Endothelial cell of umbilical vein (primary cell): ENCODE data around the gene SYTL3. TPM values are rescaled to one million over a fixed set of nuclear protein-coding genes. Genes with fewer than 3 reads are reported as not detected.

Experiments used
- BruUV-seq: library from RNA; stranded (reverse); fragments of 400-500 nt; replicated peaks from 2 replicates; lab custom pipeline; 2021; lab: Mats Ljungman, UMichigan
- CTCF ChIA-PET: fragments of 300-600, 350-600 bp; sonication (Branson Sonifier 250); formaldehyde crosslinking; loops from one replicate; lab custom pipeline; 2021; ENCODE audit warnings: antibody characterized with exemption, inconsistent platforms; lab: Charles Lee
- POLR2A ChIA-PET: fragments of 300-600, 350-600 bp; sonication (Branson Sonifier 250); formaldehyde crosslinking; loops from one replicate; lab custom pipeline; 2021; ENCODE audit warnings: antibody characterized with exemption, inconsistent platforms; lab: Charles Lee
- DNase-seq: peaks from one replicate; pipeline ENCODE4 v3.0.0-alpha.2; 2011; ENCODE audit warnings: low read depth, low spot score
- FAIRE-seq: peaks from 2 replicates; lab custom pipeline; 2011; peaks lifted over from hg19 to GRCh38; lab: Jason Lieb, UNC
- H2AFZ ChIP-seq: 2 replicates; pipeline ENCODE4 v1.6.0; 2012; ENCODE audit warnings: low read depth, low read length, control low read depth, inconsistent platforms
- H3K27ac ChIP-seq: 2 replicates; pipeline ENCODE4 v1.5.1; 2011; ENCODE audit warnings: low read depth, mild to moderate bottlenecking, control low read depth, low read length, moderate library complexity; ENCODE audit not compliant: insufficient read depth
- H3K27me3 ChIP-seq, 2 experiments: 2 replicates each; pipeline versions ENCODE4 v1.6.0 to v1.6.1; 2011; ENCODE audit warnings: low read length in 2 of 2, mixed read lengths in 1 of 2; ENCODE audit not compliant: control insufficient read depth in 2 of 2, insufficient read depth in 2 of 2
- H3K36me3 ChIP-seq, 2 experiments: 2 replicates in 1 of 2; 3 replicates in 1 of 2; pipeline ENCODE4 v1.5.1; 2011; ENCODE audit warnings: low read length in 2 of 2, mild to moderate bottlenecking in 1 of 2, moderate library complexity in 1 of 2; ENCODE audit not compliant: control insufficient read depth in 2 of 2, insufficient read depth in 2 of 2; ENCODE audit errors: extremely low read depth in 1 of 2
- H3K4me1 ChIP-seq: 3 replicates; pipeline ENCODE4 v1.5.1; 2011; ENCODE audit warnings: mild to moderate bottlenecking, low read length; ENCODE audit not compliant: control insufficient read depth, insufficient read depth; ENCODE audit errors: extremely low read depth
- H3K4me2 ChIP-seq: 2 replicates; pipeline ENCODE4 v1.6.1; 2011; ENCODE audit warnings: low read length, control low read depth, mixed read lengths; ENCODE audit not compliant: insufficient read depth
- H3K4me3 ChIP-seq, 3 experiments: fragments of 200-600 bp in 1 of 3; sonication (generic), shearing (Covaris generic) in 1 of 3; replicated peaks in 1 of 3; 2 replicates each; pipeline ENCODE4 v1.5.1; 2011 to 2016; ENCODE audit warnings: control low read depth in 3 of 3, low read length in 3 of 3, mild to moderate bottlenecking in 2 of 3, inconsistent platforms in 1 of 3, low read depth in 1 of 3, moderate library complexity in 1 of 3; ENCODE audit not compliant: insufficient read depth in 1 of 3
- H3K79me2 ChIP-seq: 2 replicates; pipeline ENCODE4 v1.6.0; 2012; ENCODE audit warnings: low read length, inconsistent platforms; ENCODE audit not compliant: control insufficient read depth, insufficient read depth
- H3K9ac ChIP-seq: replicated peaks from 2 replicates; pipeline ENCODE3; 2011; ENCODE audit warnings: low read length, control low read depth; ENCODE audit not compliant: insufficient read depth; ENCODE audit errors: extremely low read depth
- H3K9me1 ChIP-seq: replicated peaks from 3 replicates; pipeline ENCODE4 v1.6.0; 2011; ENCODE audit warnings: mild to moderate bottlenecking, low read length; ENCODE audit not compliant: control insufficient read depth, insufficient read depth; ENCODE audit errors: extremely low read depth
- H3K9me3 ChIP-seq: replicated peaks from 2 replicates; pipeline ENCODE4 v1.5.1; 2012; ENCODE audit warnings: low read length, inconsistent platforms; ENCODE audit not compliant: control insufficient read depth, insufficient read depth
- H4K20me1 ChIP-seq: replicated peaks from 2 replicates; pipeline ENCODE3; 2011; ENCODE audit warnings: mild to moderate bottlenecking, low read length; ENCODE audit not compliant: control insufficient read depth, insufficient read depth; ENCODE audit errors: extremely low read depth
- EZH2 ChIP-seq: IDR thresholded peaks from 2 replicates; pipeline ENCODE4 v1.6.1; 2012; ENCODE audit warnings: borderline replicate concordance, low read depth, mild to moderate bottlenecking, moderate library complexity, low read length, inconsistent platforms; ENCODE audit not compliant: severe bottlenecking
- FOS ChIP-seq: IDR thresholded peaks from 2 replicates; pipeline ENCODE4 v1.6.1; 2011; ENCODE audit warnings: mild to moderate bottlenecking, low read length, moderate library complexity, borderline replicate concordance; ENCODE audit not compliant: insufficient read depth
- GATA2 ChIP-seq: IDR thresholded peaks from 2 replicates; pipeline ENCODE4 v1.7.0; 2011; ENCODE audit warnings: low read depth, mild to moderate bottlenecking, moderate library complexity, mixed read lengths, low read length; ENCODE audit not compliant: insufficient read length, insufficient read depth
- JUN ChIP-seq: IDR thresholded peaks from 2 replicates; pipeline ENCODE4 v1.6.1; 2011; ENCODE audit warnings: borderline replicate concordance, low read depth; ENCODE audit not compliant: insufficient read length, insufficient read depth
- MYC ChIP-seq: IDR thresholded peaks from one replicate; pipeline ENCODE4 v1.6.1; 2011; ENCODE audit warnings: mild to moderate bottlenecking, low read depth, low read length
- POLR2A ChIP-seq: IDR thresholded peaks from 2 replicates; pipeline ENCODE4 v1.6.1; 2012; ENCODE audit warnings: low read depth, mild to moderate bottlenecking, control low read depth, low read length
- POLR2AphosphoS5 ChIP-seq: IDR thresholded peaks from 2 replicates; pipeline ENCODE4 v1.6.1; 2012; ENCODE audit warnings: low read depth, mild to moderate bottlenecking, control low read depth, low read length, moderate library complexity; ENCODE audit not compliant: insufficient read depth
- dilution Hi-C: fragments of 300-500 bp; cut with MboI; formaldehyde crosslinking; loops from one replicate; pipeline ENCODE4 v1.15.0; 2019; ENCODE audit warnings: low sequenced_read_pairs; ENCODE audit not compliant: extremely low pct_ligation_motif_present
- intact Hi-C: fragments of 100-400 bp; cut with micrococcal nuclease; formaldehyde crosslinking; loops from one replicate; pipeline ENCODE4 v1.10.0; 2022
- polyA plus RNA-seq, 4 experiments: library from polyadenylated mRNA; depleted of rRNA in 3 of 4; stranded (reverse) in 3 of 4; unstranded in 1 of 4; fragments of >200 nt; gene quantifications; 2 replicates each; pipeline versions ENCODE4 v1.2.1 to v1.2.3, GENCODE V29; 2011 to 2012; ENCODE audit warnings: missing spikeins in 1 of 4
- total RNA-seq: library from RNA; stranded (reverse); gene quantifications from 2 replicates; pipeline ENCODE4 v1.2.3, GENCODE V29; 2021
- TF ChIP-seq, protein P1 (sequence below): IDR thresholded peaks from 2 replicates; pipeline ENCODE4 v1.6.1; 2011; ENCODE audit not compliant: insufficient read depth, insufficient read length
- TF ChIP-seq, protein P2 (sequence below), 2 donors: IDR thresholded peaks; 1 replicate in 1 of 2; 2 replicates in 1 of 2; pipeline ENCODE4 v1.5.1; 2011; ENCODE audit warnings: low read length in 2 of 2, mild to moderate bottlenecking in 2 of 2, moderate library complexity in 2 of 2, control low read depth in 1 of 2, inconsistent platforms in 1 of 2, low read depth in 1 of 2; ENCODE audit not compliant: insufficient read depth in 1 of 2; ENCODE audit errors: extremely low read depth in 1 of 2

The SYTL3 gene
- total and polyA plus RNA-seq, 2 donors (not counting 3 experiments of a cell fraction or from before 2014, with no cell fraction given) = 0.59 to 0.77 TPM

- H3K27me3 ChIP-seq = no peaks in the 10 kb centered on the region
- no peaks in the 10 kb centered on the region for H3K9me1 ChIP-seq
- TF ChIP-seq JUN (no peak), POLR2A (no peak), GATA2 (no peak), MYC (no peak), FOS (no peak), EZH2 (no peak), POLR2AphosphoS5 (no peak)
- TF ChIP-seq, protein P1, sequence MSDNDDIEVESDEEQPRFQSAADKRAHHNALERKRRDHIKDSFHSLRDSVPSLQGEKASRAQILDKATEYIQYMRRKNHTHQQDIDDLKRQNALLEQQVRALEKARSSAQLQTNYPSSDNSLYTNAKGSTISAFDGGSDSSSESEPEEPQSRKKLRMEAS = no peak
- TF ChIP-seq, protein P2, sequence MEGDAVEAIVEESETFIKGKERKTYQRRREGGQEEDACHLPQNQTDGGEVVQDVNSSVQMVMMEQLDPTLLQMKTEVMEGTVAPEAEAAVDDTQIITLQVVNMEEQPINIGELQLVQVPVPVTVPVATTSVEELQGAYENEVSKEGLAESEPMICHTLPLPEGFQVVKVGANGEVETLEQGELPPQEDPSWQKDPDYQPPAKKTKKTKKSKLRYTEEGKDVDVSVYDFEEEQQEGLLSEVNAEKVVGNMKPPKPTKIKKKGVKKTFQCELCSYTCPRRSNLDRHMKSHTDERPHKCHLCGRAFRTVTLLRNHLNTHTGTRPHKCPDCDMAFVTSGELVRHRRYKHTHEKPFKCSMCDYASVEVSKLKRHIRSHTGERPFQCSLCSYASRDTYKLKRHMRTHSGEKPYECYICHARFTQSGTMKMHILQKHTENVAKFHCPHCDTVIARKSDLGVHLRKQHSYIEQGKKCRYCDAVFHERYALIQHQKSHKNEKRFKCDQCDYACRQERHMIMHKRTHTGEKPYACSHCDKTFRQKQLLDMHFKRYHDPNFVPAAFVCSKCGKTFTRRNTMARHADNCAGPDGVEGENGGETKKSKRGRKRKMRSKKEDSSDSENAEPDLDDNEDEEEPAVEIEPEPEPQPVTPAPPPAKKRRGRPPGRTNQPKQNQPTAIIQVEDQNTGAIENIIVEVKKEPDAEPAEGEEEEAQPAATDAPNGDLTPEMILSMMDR (IDR thresholded peaks at IDR 0.05; ENCODE audit: extremely low read depth in 1 of 2, insufficient read depth in 1 of 2, low read depth in 1 of 2, low read length in 2 of 2) = no peak
- H3K9me3 ChIP-seq = no peaks in the 10 kb centered on the region
- dilution Hi-C loops (no loop called here), intact Hi-C loops (no loop called here)
- H2AFZ ChIP-seq = no peak overlapping the region
- H3K9ac ChIP-seq = no peak overlapping the region
- DNase-seq = no peak
- CTCF ChIA-PET = no interaction called here
- H4K20me1 ChIP-seq = no peaks in the 10 kb centered on the region
- H3K36me3 ChIP-seq = no peaks in the 10 kb centered on the region
- POLR2A ChIA-PET = no interaction called here
- no peak overlapping the region for H3K4me2 ChIP-seq
- H3K4me3 ChIP-seq = no peak overlapping the region
- BruUV-seq = no TSS peak
- FAIRE-seq = no peak
- H3K27ac ChIP-seq = no peak overlapping the region
- H3K4me1 ChIP-seq = no peaks in the 10 kb centered on the region
- H3K79me2 ChIP-seq = no peaks in the 10 kb centered on the region
These were observed 63.6 kb downstream of the SYTL3 start for GRCh38 chr6:158713469-158713868.
